COLO668 (cell line): Measurements from ENCODE around the gene NOXO1.
A peak's percentile ranks its signal among the peaks of the same experiment; 100 is the strongest.
"Not testable (repeated sequence)": the region's sequence is repeated elsewhere in the genome, so short reads cannot be mapped to it uniquely, and the experiment has no call there.

Experiments
- DNase-seq: peaks from one replicate; lab custom pipeline; 2025; ENCODE audit not compliant: unreplicated experiment; lab: John Stamatoyannopoulos, UW

Gene NOXO1

DNA sequence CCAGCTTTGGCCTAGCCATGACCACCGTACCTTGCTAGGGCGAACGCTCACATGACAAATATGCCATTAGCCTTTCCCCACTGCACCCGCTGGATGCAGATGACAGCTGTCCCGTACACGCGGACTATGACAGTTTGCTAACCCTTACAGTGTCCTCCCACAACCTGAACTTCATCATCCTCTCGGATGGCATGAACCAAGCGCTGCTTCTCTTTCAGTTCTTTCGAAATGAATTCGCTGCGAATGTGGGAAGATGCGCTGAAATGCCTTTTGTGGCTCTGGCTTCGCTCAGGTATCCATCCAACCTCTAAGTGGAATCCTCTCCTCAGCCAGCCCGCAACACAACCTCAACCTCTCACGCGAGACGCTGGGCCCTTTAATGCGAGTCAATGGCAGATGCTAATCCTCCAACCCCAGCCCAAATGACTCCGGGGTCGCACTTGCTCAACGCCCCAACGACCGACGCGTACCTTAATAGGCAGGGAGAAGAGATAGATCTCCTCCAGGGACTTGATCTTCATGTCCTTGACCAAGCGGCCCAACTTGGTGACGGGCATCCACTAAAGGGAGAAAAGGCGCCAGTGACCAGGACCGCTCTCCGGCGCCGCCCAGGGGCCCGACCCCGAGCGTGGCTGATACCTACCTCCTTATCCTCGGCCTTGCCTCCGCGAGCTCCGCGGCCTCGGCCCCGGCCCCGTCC is 17.3 kb downstream of the NOXO1 start:
- peak; percentile 63 for DNase-seq

DNA sequence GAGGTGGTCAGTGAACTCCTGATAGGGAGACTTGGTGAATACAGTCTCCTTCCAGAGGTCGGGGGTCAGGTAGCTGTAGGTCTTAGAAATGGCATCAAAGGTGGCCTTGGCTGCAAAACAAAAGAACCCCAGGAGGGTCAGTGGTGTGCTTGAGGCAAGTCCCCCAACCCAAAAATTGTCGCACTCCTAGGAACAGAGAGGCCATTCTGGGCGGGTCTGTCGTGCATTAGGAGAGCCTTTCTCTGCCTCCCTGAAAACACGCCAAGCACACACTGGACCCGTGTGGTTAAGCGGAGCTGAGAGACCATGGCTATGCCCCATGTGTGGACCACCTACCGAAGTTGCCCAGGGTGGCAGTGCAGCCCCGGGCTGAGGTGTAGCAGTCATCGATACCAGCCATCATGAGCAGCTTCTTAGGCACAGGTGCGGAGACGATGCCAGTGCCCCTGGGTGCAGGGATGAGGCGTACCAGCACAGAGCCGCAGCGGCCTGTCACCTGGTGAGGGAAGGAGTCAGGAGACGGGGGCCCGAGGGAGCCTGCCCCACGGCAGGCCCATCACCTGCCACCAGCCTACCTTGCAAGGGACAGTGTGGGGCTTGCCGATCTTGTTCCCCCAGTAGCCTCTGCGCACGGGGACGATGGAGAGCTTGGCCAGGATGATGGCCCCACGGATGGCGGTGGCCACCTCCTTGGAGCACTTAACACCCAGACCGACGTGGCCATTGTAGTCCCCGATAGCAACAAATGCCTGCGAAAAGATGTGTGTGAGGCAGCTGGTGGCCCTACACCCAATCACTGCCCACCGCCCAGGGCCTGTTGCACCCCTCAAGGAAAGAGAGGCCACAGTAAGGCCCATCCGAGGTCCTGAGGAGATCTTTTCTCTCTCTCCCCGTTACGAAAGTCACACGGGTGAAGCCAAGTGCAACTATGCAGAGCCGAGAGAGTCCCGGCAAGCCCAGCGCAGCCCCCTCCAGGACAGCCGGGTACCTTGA is 18.8 kb downstream of the NOXO1 start:
- DNase-seq: not testable (repeated sequence)

DNA sequence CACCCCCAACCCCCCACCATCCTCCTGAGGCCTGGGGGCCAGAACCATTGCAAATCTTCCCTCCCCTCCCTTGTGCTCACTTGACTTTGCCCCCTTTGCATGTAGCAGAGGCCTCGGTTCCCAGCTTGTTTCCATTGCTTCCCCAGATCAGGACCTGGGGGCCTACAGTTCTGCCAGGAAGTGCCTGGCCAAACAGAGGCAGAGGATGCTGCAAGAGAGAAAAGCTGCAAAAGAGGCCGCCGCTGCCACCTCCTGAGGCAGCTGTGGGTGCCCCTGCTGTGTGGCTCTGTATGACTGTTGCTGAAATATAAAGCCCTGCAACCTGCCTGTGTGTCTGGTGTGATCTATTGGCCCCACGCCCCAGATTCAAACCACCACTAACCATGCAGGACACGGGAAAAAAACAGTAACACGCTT is 19.6 kb downstream of the NOXO1 start:
- peak; percentile 17 for DNase-seq

DNA sequence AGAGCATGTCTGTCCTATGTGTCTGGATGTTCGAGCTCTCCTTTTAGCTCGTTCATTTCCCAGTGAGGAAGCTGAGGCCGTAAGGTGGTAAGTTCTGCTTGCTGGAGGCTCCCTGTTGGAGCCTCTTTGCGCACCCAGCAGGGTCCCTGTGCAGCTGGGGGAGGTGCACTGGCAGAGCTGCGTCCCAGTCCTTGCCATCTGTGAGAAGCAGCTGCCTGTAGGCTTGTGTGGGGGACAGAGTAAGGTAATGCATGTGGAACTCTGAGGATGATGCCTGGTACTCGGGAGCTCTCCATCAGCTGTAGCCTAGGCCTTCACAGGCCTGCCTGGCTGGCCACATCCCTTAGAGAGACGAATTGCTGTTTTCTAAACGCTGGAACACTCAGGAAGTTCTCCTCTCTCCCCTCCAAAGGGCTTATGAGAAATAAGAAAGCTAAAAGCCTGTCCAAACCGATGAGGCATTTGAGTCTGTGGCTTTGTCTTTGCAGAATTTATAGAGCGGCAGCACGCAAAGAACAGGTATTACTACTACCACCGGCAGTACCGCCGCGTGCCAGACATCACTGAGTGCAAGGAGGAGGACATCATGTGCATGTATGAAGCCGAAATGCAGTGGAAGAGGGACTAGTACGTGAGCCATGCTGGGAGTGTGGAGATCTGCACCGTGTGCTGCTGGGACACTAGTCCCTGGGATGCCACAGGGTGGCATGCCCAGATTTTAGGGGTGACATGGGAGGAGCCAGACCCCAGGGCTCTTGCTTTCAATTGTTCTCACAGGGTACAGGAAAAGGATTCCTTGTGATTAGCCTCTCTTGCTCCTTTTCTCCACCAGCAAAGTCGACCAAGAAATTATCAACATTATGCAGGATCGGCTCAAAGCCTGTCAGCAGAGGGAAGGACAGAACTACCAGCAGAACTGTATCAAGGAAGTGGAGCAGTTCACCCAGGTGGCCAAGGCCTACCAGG is 20.3 kb downstream of the NOXO1 start:
- peak; percentile 67 for DNase-seq

DNA sequence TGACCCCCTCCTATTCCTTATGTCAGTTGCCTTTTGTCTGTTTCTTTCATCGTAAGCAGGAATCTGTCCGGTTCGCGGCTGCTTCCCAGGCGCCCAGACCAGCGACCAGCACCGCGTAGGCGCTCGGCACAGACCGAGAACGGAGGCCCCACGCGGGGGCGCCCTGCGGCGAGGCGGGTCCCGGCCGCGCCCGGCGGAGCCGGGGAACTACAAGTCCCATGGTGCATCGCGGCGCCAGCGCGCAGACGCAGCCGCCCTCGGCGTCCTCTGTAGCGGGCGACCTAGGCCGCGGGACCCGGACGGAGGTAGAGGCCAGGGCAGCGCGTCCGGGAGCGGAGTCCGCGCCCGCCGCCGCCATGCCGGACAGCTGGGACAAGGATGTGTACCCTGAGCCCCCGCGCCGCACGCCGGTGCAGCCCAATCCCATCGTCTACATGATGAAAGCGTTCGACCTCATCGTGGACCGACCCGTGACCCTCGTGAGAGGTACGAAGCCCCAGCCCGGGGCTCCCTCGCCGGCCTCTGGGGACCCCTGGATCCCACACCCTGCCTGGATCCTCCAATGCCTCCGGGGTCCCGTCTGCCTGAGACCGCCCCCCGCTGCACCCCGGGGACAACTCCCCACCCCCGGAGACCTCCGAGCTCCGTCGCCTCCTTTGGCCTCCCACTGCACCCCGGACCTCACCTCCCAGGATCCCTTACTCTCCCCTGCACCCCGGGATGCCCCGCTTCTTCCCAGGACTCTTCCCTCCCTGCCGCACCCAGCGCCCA is 21.8 kb downstream of the NOXO1 start, which contains the start of gene NDUFB10:
Gene NDUFB10 (plus strand): TSS at position 270 of the 771 bp plus-strand sequence. CDS start 87 bp downstream, at position 357.
- DNase-seq: peak; percentile 96

DNA sequence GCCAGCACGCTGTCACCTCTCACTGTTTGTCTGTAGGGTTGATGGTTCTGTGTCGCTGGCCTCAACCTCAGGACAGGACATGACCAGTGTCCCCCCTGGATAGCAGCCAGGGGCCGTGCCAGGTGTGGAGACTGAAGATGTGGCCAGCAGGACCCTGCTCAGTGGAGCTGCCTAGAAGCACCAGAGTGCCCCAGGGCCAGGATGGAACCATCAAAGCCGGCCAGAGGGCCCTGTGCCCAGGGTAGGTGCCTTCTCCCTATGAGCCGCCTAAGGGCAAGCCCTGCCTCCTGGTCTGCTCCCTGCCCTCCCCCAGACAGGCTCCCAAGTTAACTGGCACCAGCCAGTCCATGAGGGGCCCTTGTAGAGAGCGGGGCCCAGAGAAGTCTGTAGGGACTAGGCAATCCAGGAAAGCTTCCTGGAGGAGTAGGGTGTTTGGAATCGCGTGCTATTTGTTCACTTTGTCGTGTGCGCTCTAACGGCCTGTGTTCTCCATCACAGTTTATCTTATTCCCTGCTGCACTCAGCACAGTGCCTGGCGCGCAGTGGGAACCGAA is 22.5 kb downstream of the NOXO1 start:
- no peak for DNase-seq

DNA sequence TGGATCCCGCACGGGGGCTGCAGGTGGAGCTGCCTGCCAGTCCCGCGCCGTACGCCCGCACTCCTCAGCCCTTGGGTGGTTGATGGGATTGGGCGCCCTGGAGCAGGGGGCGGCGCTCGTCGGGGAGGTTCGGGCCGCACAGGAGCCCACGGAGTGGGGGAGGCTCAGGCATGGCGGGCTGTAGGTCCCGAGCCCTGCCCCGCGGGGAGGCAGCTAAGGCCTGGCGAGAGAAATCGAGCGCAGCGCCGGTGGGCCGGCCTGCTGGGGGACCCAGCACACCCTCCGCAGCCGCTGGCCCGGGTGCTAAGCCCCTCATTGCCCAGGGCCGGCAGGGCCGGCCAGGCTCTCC is 23.2 kb downstream of the NOXO1 start:
- not testable (repeated sequence) for DNase-seq

DNA sequence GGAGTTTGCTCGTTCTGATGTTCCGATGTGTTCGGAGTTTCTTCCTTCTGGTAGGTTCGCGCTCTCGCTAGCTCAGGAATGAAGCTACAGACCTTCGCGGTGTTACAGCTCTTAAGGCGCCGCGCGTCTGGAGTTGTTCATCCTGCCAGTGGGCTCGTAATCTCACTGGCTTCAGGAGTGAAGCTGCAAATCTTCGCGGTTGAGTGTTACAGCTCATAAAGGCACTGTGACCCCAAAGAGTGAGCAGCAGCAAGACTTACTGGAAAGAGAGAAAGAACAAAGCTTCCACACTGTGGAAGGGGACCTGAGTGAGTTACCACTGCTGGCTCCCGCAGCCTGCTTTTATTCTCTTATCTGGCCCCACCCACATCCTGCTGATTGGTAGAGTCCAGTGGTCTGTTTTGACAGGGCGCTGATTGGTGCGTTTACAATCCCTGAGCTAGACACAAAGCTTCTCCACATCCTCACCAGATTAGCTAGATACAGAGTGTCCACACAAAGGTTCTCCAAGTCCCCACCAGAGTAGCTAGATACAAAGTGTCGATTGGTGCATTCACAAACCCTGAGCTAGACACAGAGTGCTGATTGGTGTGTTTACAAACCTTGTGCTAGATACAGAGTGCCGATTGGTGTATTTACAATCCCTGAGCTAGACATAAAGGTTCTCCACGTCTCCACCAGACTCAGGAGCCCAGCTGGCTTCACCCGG is 23.7 kb downstream of the NOXO1 start:
- DNase-seq: not testable (repeated sequence)

DNA sequence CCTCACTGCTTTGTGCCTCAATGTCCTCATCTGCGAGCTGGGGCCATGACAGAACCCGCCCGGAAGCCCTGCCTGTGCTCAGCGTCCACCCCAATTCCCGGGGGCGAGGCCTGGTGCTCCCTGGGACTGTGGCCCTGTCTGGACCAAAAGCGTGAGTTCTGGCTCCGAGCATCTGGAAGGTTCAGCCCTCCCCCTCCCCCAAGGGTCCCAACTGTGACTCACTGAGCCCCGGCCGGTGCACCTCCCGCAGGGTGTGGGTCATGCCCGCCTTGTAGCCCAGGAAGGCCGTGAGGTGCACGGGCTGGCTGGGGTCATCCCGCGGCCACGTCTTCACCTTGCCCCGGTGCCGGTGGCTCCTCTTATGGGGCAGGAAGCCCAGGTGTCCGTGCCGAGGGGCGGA is 27.5 kb downstream of the NOXO1 start:
- DNase-seq: no peak

DNA sequence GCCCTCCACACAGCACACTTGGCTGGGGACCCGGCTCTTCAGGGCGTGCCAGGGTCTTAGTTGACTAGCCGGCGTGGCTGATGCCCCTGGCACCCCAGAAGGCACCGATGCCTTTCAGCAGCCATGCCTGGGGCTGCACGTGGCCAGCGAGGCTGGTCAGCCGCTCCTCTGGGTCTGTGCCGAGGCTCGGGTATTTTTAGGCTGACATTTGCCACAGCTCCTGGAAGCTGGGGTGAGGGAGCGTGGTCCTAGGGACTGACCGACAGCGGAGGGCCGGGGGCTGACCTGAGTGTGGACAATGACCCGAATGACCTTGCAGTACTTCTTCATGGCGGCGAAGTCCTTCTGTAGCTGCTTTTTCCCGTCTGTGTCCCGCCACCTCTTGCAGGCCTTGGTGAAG is 30.7 kb downstream of the NOXO1 start:
- no peak for DNase-seq

DNA sequence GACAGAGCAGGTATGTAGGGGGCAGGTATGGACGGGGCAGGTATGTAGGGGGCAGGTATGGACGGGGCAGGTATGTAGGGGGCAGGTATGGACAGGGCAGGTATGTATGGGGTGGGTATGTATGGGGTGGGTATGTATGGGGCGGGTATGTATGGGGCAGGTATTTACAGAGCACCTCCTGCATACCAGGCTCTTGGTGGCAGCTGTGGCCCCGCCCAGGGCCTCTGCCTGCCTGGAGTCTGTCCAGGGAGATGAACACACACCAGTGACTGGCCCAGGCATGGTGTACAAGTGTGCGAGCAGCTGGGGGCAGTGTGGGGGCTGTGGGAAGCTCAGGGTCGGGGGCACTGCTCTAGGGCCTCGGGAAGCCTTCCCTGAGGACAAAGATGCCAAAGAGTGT is 31.2 kb downstream of the NOXO1 start:
- no peak for DNase-seq

DNA sequence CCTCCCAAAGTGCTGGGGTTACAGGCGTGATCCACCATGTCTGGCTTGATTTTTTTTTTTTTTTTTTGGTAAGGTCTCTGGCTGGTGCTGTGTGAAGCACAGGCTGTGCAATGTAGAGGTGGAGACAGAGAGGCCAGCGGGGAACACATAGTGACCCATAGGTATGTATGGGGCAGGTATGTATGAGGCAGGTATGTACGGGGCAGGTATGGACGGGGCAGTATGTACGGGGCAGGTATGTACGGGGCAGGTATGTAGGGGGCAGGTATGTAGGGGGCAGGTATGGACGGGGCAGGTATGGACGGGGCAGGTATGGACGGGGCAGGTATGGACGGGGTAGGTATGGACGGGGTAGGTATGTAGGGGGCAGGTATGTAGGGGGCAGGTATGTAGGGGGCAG is 31.8 kb downstream of the NOXO1 start:
- no peak for DNase-seq

DNA sequence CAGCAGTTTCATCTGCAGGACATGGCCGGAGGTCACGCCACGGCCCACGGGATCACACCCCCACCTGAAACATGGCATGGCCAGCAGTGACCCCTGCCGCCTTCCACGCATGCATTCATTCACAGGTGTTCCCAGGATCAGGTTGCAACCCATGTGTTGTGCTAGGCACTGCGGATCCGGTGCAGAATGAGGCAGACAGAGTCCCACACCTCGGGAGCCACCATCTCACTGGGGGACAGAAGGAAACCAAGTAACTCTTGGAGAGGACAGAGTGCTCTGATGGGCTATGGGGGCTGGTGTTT is 33.9 kb downstream of the NOXO1 start:
- DNase-seq: no peak

DNA sequence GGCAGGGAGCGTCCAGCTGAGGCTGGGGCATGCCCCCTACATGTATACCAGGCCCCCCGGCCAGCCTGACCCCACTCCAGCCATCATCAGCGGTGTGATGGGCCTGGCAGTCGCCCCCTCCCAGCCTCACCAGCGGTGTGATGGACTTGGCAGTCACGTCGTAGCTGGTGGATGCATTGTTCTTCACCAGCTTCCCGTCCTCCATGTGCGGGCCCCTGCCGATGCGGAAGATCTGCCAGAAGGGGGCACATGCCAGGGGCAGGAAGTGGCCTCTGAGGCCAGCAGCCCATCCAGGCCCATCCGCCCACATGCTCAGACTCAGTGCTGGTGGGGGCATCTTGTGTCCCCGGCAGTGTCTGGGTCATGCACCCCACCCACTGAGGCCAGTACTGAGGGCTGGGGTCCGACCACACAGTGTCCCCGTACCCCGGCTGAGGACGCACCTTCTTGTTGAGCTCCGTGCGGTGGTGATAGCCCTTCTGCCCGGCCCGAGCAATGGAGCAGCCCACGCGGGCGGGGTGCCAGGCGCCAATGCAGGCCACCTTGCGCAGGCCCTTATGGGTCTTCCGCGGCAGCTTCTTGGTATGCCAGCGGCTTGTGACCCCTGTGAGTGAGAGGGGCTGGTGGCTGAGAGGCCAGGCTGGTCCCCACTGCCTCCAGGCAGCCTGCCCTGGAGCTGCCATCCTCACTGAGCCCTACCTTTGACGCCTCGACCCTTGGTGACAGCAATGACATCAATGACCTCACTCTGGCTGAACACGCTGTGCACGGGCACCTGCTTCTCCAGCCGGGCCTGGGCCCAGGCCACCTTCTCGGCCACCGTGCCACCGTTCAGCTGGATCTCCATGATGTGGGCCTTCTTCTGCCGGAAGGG is 34.5 kb downstream of the NOXO1 start:
- no peak for DNase-seq

DNA sequence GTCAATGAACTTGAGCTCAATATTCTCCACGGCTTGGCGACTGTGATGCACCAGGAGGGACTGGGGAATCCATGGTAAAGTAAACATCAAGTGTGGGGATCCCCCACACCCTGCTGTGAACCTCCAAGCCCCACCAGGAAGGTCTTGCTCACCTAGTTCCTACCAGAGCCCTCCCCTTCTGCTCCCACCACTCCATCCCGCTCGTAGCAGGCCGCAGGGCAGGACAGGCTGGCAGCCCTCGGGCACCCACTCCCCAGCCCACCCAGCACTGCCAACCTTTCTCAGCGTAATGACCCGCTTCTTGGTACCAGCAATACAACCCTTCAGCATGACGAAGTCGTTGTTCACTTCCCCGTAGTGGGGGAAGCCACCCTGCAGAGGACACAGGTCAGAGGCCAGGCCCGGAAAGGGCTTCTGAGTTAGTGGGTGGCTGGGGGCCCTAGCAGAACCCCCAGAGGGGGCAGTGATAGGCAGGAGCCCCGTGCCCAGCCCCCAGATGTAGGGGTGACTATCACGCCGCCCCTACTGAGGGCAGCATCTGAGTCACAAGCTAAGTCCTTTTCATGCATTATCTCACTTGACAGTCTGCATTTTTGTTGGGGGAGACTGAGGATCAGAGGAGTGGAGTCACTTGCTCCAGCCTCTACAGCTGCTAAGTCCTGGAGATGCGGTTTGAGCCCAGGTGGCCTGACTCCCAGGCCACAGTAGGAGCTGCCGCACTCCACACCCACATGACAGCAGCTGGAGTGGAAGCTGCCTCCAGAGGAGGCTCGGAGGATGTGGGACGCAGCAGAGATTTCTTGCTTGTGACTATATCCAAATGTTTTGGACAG is 35.5 kb downstream of the NOXO1 start:
- DNase-seq: no peak

DNA sequence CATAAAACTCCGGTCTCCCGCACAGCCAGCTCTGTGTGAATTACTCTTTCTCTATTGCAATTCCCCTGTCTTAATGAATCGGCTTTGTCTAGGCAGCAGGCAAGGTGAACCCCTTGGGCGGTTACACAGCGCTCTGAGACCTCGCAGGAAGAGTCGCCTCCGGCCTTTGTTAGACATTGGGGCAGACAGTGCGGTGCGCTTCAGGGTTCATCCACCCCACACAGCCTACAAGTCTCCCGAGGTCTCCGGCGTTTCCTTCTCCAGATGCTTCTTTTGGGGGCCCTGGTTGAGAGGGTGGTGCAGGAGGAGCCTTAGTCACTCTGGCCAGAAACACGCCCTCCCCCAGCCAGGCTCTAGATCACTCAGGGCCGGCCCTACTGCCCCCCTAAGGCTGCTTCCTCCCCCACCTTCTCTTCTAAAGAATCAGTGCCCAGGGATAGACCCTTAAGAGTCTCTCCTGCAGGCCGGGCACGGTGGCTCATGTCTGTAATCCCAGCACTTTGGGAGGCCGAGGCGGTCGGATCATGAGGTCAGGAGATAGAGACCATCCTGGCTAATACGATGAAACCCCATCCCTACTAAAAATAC is 36.6 kb downstream of the NOXO1 start:
- DNase-seq: no peak
